ENCODE data around the gene ATG4C. TPM values are rescaled to one million over a fixed set of nuclear protein-coding genes. Genes with fewer than 3 reads are reported as not detected.

The ATG4C gene
- total and polyA plus RNA-seq, 2 of the 4 experiments (the other 2 are of a cell fraction) = 4.7 to 7.2 TPM

DNA sequence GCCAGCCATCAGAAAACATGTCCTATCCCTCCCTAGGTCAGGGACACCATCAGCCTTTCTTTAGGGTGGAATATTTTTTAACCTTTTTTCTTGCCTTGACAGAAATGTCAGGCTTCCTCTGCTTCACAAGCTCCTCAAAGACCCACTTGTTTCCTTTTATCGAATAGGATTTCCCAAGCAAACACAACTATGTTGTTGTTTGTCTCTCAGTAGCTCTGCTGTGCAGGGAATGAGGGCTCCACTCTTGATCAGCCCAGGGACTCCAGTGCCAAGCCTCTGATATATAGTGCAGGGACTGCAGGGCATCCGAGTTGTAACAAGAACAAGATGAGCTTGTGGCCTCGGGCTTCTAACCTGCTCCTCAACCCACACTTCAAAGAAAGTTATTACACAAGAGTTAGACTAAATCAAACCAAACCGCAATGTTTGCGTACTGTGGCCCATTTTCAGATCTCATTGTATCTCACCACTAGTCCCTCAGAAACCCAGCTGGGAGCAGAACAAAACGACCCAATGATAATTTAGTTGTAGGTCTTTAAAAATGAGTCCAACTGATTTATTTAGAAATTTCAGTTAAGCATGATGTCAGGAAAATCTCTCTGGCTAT is 108.1 kb downstream of the ATG4C start:
- Histone ChIP-seq H2AFZ (replicated peaks; ENCODE audit: low read length, poor library complexity) (no peak overlapping the region), H3K14ac (replicated peaks; ENCODE audit: low read depth, low read length) (no peak overlapping the region), H3K9me3 (ENCODE audit: control insufficient read depth, insufficient read depth, low read length) (no peaks in the 10 kb centered on the region), H3K23ac (ENCODE audit: low read depth, low read length) (no peak overlapping the region), H3K9me1 (ENCODE audit: insufficient read depth, low read length) (no peaks in the 10 kb centered on the region), H2BK5ac (ENCODE audit: low read depth, low read length, poor library complexity, severe bottlenecking) (no peak overlapping the region), H3K4me3 (ENCODE audit: insufficient read depth, low read depth, low read length) (no peak overlapping the region), H2BK20ac (ENCODE audit: low read depth, low read length) (no peak overlapping the region), H3K27me3 (ENCODE audit: control insufficient read depth, insufficient read depth, low read length) (no peaks in the 10 kb centered on the region; the same call in 1 of the 2 replicates), H2BK120ac (ENCODE audit: low read depth, low read length) (no peak overlapping the region), H2BK15ac (ENCODE audit: low read depth, low read length) (no peak overlapping the region), H2AK5ac (ENCODE audit: low read depth, low read length) (no peak overlapping the region), H4K91ac (ENCODE audit: insufficient read depth, low read depth, low read length) (no peak overlapping the region), H4K20me1 (ENCODE audit: insufficient read depth, low read length) (no peaks in the 10 kb centered on the region), H4K5ac (ENCODE audit: low read depth, low read length) (no peak overlapping the region), H3K56ac (ENCODE audit: extremely low read depth, insufficient read depth, low read length) (no peak overlapping the region), H3K9ac (ENCODE audit: low read depth, low read length) (no peak overlapping the region), H3K4me2 (ENCODE audit: low read depth, low read length) (no peak overlapping the region), H4K8ac (ENCODE audit: low read depth in 2 of 2, low read length in 2 of 2) (no peak overlapping the region), H3K27ac (ENCODE audit: insufficient read depth, low read length) (no peak overlapping the region), H3K4ac (ENCODE audit: low read depth, low read length) (no peak overlapping the region), H3K36me3 (ENCODE audit: control insufficient read depth, insufficient read depth, low read length) (no peaks in the 10 kb centered on the region), H3K18ac (ENCODE audit: low read depth, low read length) (no peak overlapping the region), H3K79me1 (ENCODE audit: low read depth in 1 of 2, low read length in 2 of 2) (no peaks in the 10 kb centered on the region), H2AK9ac (replicated peaks; ENCODE audit: low read depth, low read length, poor library complexity) (no peak overlapping the region), H3K4me1 (ENCODE audit: control insufficient read depth, insufficient read depth, low read length) (no peaks in the 10 kb centered on the region)
- DNase-seq = no peak
- ChIA-PET POLR2A (ENCODE audit: unreplicated experiment) (no interaction called here), CTCF (no interaction called here)
- intact Hi-C loops (cut with micrococcal nuclease) (no loop called here), in situ Hi-C loops (cut with MboI; ENCODE audit: low sequenced_read_pairs) (no loop called here), dilution Hi-C loops (cut with HindIII; ENCODE audit: low sequenced_read_pairs, unreplicated experiment) (no loop called here)
- WGBS, 2 experiments (ENCODE audit: extremely low coverage in 2 of 2, insufficient read length in 1 of 2) = 50% methylated on average over 1 of the region's 6 CpGs; no CpG with 5 or more reads in 1 of the 2 experiments
- no TSS peak for BruUV-seq (replicated peaks)
- no peak for ATAC-seq (ENCODE audit: low read depth)
- TF ChIP-seq CHD1 (IDR thresholded peaks at IDR 0.05; ENCODE audit: low read depth, low read length) = no peak
- TF ChIP-seq, protein P1, sequence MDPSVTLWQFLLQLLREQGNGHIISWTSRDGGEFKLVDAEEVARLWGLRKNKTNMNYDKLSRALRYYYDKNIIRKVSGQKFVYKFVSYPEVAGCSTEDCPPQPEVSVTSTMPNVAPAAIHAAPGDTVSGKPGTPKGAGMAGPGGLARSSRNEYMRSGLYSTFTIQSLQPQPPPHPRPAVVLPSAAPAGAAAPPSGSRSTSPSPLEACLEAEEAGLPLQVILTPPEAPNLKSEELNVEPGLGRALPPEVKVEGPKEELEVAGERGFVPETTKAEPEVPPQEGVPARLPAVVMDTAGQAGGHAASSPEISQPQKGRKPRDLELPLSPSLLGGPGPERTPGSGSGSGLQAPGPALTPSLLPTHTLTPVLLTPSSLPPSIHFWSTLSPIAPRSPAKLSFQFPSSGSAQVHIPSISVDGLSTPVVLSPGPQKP (IDR thresholded peaks at IDR 0.05; ENCODE audit: borderline replicate concordance, low read depth, low read length) = no peak
- TF ChIP-seq RFX5 (IDR thresholded peaks at IDR 0.05; ENCODE audit: low read depth, low read length) = no peak
- TF ChIP-seq, protein P2, sequence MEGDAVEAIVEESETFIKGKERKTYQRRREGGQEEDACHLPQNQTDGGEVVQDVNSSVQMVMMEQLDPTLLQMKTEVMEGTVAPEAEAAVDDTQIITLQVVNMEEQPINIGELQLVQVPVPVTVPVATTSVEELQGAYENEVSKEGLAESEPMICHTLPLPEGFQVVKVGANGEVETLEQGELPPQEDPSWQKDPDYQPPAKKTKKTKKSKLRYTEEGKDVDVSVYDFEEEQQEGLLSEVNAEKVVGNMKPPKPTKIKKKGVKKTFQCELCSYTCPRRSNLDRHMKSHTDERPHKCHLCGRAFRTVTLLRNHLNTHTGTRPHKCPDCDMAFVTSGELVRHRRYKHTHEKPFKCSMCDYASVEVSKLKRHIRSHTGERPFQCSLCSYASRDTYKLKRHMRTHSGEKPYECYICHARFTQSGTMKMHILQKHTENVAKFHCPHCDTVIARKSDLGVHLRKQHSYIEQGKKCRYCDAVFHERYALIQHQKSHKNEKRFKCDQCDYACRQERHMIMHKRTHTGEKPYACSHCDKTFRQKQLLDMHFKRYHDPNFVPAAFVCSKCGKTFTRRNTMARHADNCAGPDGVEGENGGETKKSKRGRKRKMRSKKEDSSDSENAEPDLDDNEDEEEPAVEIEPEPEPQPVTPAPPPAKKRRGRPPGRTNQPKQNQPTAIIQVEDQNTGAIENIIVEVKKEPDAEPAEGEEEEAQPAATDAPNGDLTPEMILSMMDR (conservative IDR thresholded peaks at IDR 0.05; ENCODE audit: low read depth, low read length) = no peak
- TF ChIP-seq MXI1 (IDR thresholded peaks at IDR 0.05; ENCODE audit: borderline replicate concordance, low read depth, low read length) = no peak
- TF ChIP-seq FOS (IDR thresholded peaks at IDR 0.05; ENCODE audit: low read depth, low read length) = no peak
- no peak for TF ChIP-seq RAD21 (IDR thresholded peaks at IDR 0.05; ENCODE audit: low read length)
- TF ChIP-seq RCOR1 (IDR thresholded peaks at IDR 0.05; ENCODE audit: insufficient replicate concordance, low read length) = no peak
- TF ChIP-seq MAFK (IDR thresholded peaks at IDR 0.05; ENCODE audit: low read depth, low read length) = no peak
- no peak for TF ChIP-seq NFE2L2 (IDR thresholded peaks at IDR 0.05; ENCODE audit: low read depth, low read length)
- no peak for TF ChIP-seq CEBPB (IDR thresholded peaks at IDR 0.05; ENCODE audit: low read depth, low read length)
- TF ChIP-seq SMC3 (IDR thresholded peaks at IDR 0.05; ENCODE audit: low read depth, low read length) = no peak
- TF ChIP-seq, protein P3, sequence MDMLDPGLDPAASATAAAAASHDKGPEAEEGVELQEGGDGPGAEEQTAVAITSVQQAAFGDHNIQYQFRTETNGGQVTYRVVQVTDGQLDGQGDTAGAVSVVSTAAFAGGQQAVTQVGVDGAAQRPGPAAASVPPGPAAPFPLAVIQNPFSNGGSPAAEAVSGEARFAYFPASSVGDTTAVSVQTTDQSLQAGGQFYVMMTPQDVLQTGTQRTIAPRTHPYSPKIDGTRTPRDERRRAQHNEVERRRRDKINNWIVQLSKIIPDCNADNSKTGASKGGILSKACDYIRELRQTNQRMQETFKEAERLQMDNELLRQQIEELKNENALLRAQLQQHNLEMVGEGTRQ (IDR thresholded peaks at IDR 0.05; ENCODE audit: low read depth, low read length) = no peak

All from IMR-90 (cell line).